Right lobe of liver (tissue), 4 donors: ENCODE results near the gene B3GAT2.

ENCODE experiments used
- CTCF ChIP-seq, 4 donors: fragments of 200-600 bp in 3 of 4; fragments of 450-650 bp in 1 of 4; IDR thresholded peaks; one replicate each; pipeline versions ENCODE4 v1.5.1 to v1.8.0; 2016 to 2022; ENCODE audit warnings: antibody characterized with exemption in 4 of 4, mild to moderate bottlenecking in 2 of 4
- POLR2A ChIP-seq: fragments of 450-650 bp; IDR thresholded peaks from one replicate; pipeline ENCODE4 v1.6.1; 2017; ENCODE audit warnings: antibody characterized with exemption, mild to moderate bottlenecking
- donor health status: DM: no; HTN: no; CAD: no.
- donor health status: DM: no; HTN: no; CAD: no.
- donor health status: DM: no; HTN: yes; CAD: no.

DNA sequence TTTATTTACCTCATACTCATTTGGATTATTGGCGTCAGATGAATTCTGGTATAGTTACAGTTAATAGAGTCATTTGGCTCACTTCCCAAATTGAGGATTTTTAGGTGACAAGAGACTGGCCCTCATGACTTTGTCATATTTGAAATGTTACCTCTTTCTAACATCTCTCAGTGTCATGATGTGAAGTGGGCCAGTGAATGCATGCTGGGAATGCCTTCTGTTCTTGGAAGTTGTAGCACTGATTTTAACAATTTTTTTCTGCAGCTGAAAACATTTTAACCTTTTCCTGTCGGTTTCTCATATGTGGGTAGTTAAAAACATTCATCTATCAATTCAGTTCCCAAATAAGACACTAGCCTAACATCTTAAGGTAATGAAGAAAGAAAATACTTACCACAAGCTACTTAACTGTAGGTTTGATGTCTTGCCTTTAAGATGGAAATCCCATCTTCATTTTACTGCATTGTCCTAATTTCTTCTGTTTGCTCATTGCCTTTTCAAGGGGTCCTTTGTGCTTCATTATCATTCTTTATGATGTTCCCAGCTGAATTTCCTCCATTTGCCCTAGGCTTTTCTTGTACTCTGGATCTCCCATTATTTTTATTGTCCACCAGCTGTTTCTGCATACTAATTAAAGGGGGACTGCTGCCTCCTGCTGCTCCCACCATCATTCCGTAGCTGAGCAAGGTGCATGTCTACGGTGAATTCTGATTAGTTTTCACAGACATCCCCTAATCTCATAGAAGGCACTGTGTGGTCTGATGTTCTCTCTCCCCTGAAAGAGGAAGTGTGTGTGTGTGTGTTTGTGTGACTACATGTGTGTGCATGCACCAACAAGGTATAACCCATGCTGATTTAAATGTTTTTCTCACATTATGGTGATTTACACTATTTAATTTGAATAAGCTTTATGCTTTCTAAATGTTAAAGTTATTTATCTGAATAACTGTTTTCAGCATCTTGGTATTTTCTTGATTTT lies 109.5 kb downstream of the B3GAT2 start:
- TF ChIP-seq CTCF (IDR thresholded peaks at IDR 0.05) (no peak), POLR2A (no peak)
